ENCODE measurements around the gene DRGX.

DNA sequence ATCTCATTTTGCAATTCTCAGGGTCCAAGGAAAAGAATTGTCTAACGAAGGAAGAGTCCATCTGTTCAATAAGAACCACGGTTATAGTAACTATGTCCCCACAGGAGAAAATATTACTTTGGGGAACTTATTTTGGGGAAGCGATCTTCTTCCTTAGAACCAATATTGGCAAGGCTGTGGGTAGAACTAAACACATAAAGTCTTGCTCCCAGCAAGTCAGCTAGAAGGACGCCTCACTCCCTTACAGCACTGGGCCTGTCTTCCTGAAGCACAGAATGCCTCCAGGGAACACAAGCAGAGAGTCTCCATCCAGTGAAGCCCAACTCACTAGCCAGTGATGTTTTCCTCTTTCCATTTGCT lies 66.8 kb downstream of the DRGX start:
- TF ChIP-seq POLR2A (IDR thresholded peaks at IDR 0.05; ENCODE audit: extremely low read depth, insufficient read length) = no peak
- TF ChIP-seq, protein P1, sequence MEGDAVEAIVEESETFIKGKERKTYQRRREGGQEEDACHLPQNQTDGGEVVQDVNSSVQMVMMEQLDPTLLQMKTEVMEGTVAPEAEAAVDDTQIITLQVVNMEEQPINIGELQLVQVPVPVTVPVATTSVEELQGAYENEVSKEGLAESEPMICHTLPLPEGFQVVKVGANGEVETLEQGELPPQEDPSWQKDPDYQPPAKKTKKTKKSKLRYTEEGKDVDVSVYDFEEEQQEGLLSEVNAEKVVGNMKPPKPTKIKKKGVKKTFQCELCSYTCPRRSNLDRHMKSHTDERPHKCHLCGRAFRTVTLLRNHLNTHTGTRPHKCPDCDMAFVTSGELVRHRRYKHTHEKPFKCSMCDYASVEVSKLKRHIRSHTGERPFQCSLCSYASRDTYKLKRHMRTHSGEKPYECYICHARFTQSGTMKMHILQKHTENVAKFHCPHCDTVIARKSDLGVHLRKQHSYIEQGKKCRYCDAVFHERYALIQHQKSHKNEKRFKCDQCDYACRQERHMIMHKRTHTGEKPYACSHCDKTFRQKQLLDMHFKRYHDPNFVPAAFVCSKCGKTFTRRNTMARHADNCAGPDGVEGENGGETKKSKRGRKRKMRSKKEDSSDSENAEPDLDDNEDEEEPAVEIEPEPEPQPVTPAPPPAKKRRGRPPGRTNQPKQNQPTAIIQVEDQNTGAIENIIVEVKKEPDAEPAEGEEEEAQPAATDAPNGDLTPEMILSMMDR (IDR thresholded peaks at IDR 0.05; ENCODE audit: low read depth, low read length) = no peak
- no peak for TF ChIP-seq MAX (IDR thresholded peaks at IDR 0.05; ENCODE audit: low read depth, low read length)
- TF ChIP-seq MYC (IDR thresholded peaks at IDR 0.05; ENCODE audit: low read depth, low read length) = no peak

Data from NB4 (cell line).